ENCODE measurements around the gene AMPH.

GRCh38 chr7:38463277-38464225 is 167.6 kb downstream of the AMPH start:
- TF ChIP-seq POLR2AphosphoS5 (IDR thresholded peaks at IDR 0.05; ENCODE audit: low read depth, low read length) = no peak
- TF ChIP-seq, protein P1, sequence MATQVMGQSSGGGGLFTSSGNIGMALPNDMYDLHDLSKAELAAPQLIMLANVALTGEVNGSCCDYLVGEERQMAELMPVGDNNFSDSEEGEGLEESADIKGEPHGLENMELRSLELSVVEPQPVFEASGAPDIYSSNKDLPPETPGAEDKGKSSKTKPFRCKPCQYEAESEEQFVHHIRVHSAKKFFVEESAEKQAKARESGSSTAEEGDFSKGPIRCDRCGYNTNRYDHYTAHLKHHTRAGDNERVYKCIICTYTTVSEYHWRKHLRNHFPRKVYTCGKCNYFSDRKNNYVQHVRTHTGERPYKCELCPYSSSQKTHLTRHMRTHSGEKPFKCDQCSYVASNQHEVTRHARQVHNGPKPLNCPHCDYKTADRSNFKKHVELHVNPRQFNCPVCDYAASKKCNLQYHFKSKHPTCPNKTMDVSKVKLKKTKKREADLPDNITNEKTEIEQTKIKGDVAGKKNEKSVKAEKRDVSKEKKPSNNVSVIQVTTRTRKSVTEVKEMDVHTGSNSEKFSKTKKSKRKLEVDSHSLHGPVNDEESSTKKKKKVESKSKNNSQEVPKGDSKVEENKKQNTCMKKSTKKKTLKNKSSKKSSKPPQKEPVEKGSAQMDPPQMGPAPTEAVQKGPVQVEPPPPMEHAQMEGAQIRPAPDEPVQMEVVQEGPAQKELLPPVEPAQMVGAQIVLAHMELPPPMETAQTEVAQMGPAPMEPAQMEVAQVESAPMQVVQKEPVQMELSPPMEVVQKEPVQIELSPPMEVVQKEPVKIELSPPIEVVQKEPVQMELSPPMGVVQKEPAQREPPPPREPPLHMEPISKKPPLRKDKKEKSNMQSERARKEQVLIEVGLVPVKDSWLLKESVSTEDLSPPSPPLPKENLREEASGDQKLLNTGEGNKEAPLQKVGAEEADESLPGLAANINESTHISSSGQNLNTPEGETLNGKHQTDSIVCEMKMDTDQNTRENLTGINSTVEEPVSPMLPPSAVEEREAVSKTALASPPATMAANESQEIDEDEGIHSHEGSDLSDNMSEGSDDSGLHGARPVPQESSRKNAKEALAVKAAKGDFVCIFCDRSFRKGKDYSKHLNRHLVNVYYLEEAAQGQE (IDR thresholded peaks at IDR 0.05; ENCODE audit: insufficient read depth in 1 of 2, low read depth in 2 of 2, low read length in 2 of 2) = no peak
- no peak for TF ChIP-seq TAF1 (IDR thresholded peaks at IDR 0.05; ENCODE audit: borderline replicate concordance, insufficient read depth, low read length)
- no peak for TF ChIP-seq SIN3A (IDR thresholded peaks at IDR 0.05; ENCODE audit: borderline replicate concordance, insufficient read depth, low read length)

Measured in PFSK-1 (cell line).